PC-3 (cell line): ENCODE data around the gene PLA2G2F.

Source experiments
- CTCF ChIP-seq: fragments of 300-600 bp; sonication (generic); conservative IDR thresholded peaks from 2 replicates; pipeline ENCODE4 v1.5.1; 2017; ENCODE audit warnings: antibody characterized with exemption, low read depth, mild to moderate bottlenecking, low read length
- EZH2 ChIP-seq: fragments of 300-600 bp; sonication (generic); IDR thresholded peaks from one replicate; pipeline ENCODE4 v1.6.1; 2017; ENCODE audit warnings: antibody characterized with exemption, mild to moderate bottlenecking, low read length; ENCODE audit not compliant: unreplicated experiment
- EZH2phosphoT487 ChIP-seq: fragments of 300-600 bp; sonication (generic); IDR thresholded peaks from 2 replicates; pipeline ENCODE4 v1.6.1; 2018; ENCODE audit warnings: mild to moderate bottlenecking, antibody characterized with exemption, low read length, borderline replicate concordance

- TF ChIP-seq CTCF (no peak), EZH2 (no peak), EZH2phosphoT487 (no peak)
Measured at GRCh38 chr1:20125100-20125499, 14.0 kb upstream of the PLA2G2F start.
